GM10266 (cell line): Measurements from ENCODE around the gene TRRAP.

Experiments
- DNase-seq: peaks from one replicate; pipeline ENCODE4 v3.0.0; 2012; ENCODE audit errors: extremely low spot score
- CTCF ChIP-seq: IDR thresholded peaks from 2 replicates; pipeline ENCODE4 v1.5.1; 2012; ENCODE audit warnings: mild to moderate bottlenecking, low read depth; ENCODE audit not compliant: control insufficient read depth, insufficient read depth; ENCODE audit errors: missing control alignments

Gene TRRAP

GRCh38 chr7:99036546-99037111, 158.3 kb downstream of the TRRAP start:
- no peak for DNase-seq
- TF ChIP-seq CTCF: peak; percentile 18

- DNase-seq: no peak
- TF ChIP-seq CTCF: no peak
Observed at GRCh38 chr7:99037327-99037940, 159.1 kb downstream of the TRRAP start.

GRCh38 chr7:99038086-99038855, 159.9 kb downstream of the TRRAP start:
- no peak for TF ChIP-seq CTCF
- DNase-seq: no peak

GRCh38 chr7:99039384-99039891, 161.1 kb downstream of the TRRAP start:
- DNase-seq: no peak
- no peak for TF ChIP-seq CTCF

GRCh38 chr7:99040104-99040958, 162.0 kb downstream of the TRRAP start:
- TF ChIP-seq CTCF: peak; percentile 75
- DNase-seq: peak; percentile 79

GRCh38 chr7:99041526-99041925, 163.2 kb downstream of the TRRAP start:
- DNase-seq: no peak
- no peak for TF ChIP-seq CTCF
